ENCODE data around the gene LAMA2. TPM values are rescaled to one million over a fixed set of nuclear protein-coding genes. Genes with fewer than 3 reads are reported as not detected.

Gene LAMA2
- total and polyA plus RNA-seq, 2 of the 8 experiments (the other 6 are each of a cell fraction or from before 2014, with no cell fraction given), result 1.3 to 3.8 TPM

DNA sequence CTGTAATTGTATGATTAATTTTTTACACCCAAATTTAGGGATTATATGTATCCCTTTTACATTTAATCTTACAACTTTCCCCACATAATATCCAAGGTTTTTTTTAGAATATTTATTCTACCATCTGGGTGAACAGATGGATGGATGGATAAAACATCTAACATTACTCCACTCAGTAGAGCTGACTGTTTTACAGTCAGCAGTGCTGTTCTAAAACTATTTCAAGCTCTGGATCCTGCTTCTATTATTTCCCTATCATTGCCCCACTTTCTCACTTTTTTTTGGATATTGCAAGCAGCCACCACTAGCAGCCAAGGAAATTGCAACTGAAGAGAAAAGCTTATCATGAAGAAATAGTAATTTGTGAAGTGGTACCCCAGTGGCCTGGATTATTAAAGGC lies 653.3 kb downstream of the LAMA2 start:
- Histone ChIP-seq H3K23me2 (ENCODE audit: low read depth, low read length) (no peaks in the 10 kb centered on the region), H4K5ac (ENCODE audit: insufficient read length, low read depth, low read length) (no peak overlapping the region), H4K8ac (ENCODE audit: extremely low read depth, insufficient read depth, low read length) (no peak overlapping the region), H3K27ac (ENCODE audit: low read depth, low read length) (no peak overlapping the region), H4K20me1 (replicated peaks in 1 of 2; ENCODE audit: control insufficient read depth in 1 of 2, insufficient read depth in 2 of 2, low read length in 2 of 2) (no peaks in the 10 kb centered on the region), H3K9me3 (ENCODE audit: insufficient read depth in 2 of 2, low read depth in 1 of 2, low read length in 1 of 2) (no peaks in the 10 kb centered on the region), H2AFZ (ENCODE audit: low read length) (no peak overlapping the region), H2BK20ac (ENCODE audit: low read length) (no peak overlapping the region), H2BK120ac (replicated peaks; ENCODE audit: low read depth, low read length) (no peak overlapping the region), H3K4me3 (ENCODE audit: extremely low read depth in 1 of 4, insufficient read depth in 2 of 4, low read depth in 3 of 4, low read length in 4 of 4) (no peak overlapping the region), H3K4ac (replicated peaks; ENCODE audit: insufficient read length, low read depth, low read length) (no peak overlapping the region), H3K36me3 (ENCODE audit: control insufficient read depth in 2 of 4, insufficient read depth in 4 of 4, low read length in 3 of 4) (no peaks in the 10 kb centered on the region), H3K23ac (ENCODE audit: insufficient read length) (no peak overlapping the region), H3K14ac (ENCODE audit: insufficient read length) (no peak overlapping the region), H3K56ac (replicated peaks; ENCODE audit: insufficient read length, low read depth, low read length) (no peak overlapping the region), H2BK5ac (ENCODE audit: low read depth, low read length) (no peak overlapping the region), H3K27me3 (replicated peaks in 1 of 4; ENCODE audit: control insufficient read depth in 3 of 4, extremely low read depth in 1 of 4, insufficient read depth in 3 of 4, low read length in 3 of 4) (no peaks in the 10 kb centered on the region), H2AK5ac (ENCODE audit: low read depth, low read length) (no peak overlapping the region), H4K91ac (replicated peaks; ENCODE audit: insufficient read length, low read length) (no peak overlapping the region), H3K4me2 (ENCODE audit: insufficient read depth in 1 of 2, low read depth in 2 of 2, low read length in 2 of 2) (no peak overlapping the region), H3K18ac (ENCODE audit: extremely low read depth, low read length) (no peak overlapping the region), H3K79me2 (ENCODE audit: control insufficient read depth in 1 of 2, insufficient read depth in 2 of 2, low read length in 2 of 2) (no peaks in the 10 kb centered on the region), H3K9ac (replicated peaks in 1 of 4; ENCODE audit: extremely low read depth in 1 of 4, low read depth in 3 of 4, low read length in 3 of 4) (no peak overlapping the region), H3K79me1 (ENCODE audit: low read depth, low read length) (no peaks in the 10 kb centered on the region), H3K4me1 (replicated peaks in 1 of 4; ENCODE audit: control insufficient read depth in 3 of 4, insufficient read depth in 4 of 4, low read length in 3 of 4) (no peaks in the 10 kb centered on the region), H2BK12ac (ENCODE audit: low read depth, low read length) (no peak overlapping the region), H2BK15ac (ENCODE audit: low read length) (no peak overlapping the region)
- no peak for DNase-seq (ENCODE audit: low read depth in 1 of 2, low spot score in 2 of 2)
- ChIA-PET POLR2A (ENCODE audit: partially characterized antibody) (no interaction called here), CTCF (ENCODE audit: partially characterized antibody) (interaction anchor here (0.7 to 1.3 kb wide), 4 partner anchors 10 to 41 kb away, joined by 3 to 4 read pairs (median 3); no protein-coding TSS in a partner anchor)
- no peak for FAIRE-seq
- TF ChIP-seq ASH2L (IDR thresholded peaks at IDR 0.05; ENCODE audit: low read length), result no peak
- TF ChIP-seq TBP (IDR thresholded peaks at IDR 0.05; ENCODE audit: low read depth, low read length), result no peak
- no peak for TF ChIP-seq RXRA (IDR thresholded peaks at IDR 0.05; ENCODE audit: insufficient read depth, low read depth, low read length)
- TF ChIP-seq GTF2F1 (IDR thresholded peaks at IDR 0.05; ENCODE audit: borderline replicate concordance, low read depth, low read length), result no peak
- no peak for TF ChIP-seq NRF1 (IDR thresholded peaks at IDR 0.05; ENCODE audit: low read depth, low read length)
- TF ChIP-seq HDAC2 (IDR thresholded peaks at IDR 0.05; ENCODE audit: borderline replicate concordance in 1 of 2, low read depth in 2 of 2, low read length in 2 of 2), result no peak
- TF ChIP-seq, protein P1, sequence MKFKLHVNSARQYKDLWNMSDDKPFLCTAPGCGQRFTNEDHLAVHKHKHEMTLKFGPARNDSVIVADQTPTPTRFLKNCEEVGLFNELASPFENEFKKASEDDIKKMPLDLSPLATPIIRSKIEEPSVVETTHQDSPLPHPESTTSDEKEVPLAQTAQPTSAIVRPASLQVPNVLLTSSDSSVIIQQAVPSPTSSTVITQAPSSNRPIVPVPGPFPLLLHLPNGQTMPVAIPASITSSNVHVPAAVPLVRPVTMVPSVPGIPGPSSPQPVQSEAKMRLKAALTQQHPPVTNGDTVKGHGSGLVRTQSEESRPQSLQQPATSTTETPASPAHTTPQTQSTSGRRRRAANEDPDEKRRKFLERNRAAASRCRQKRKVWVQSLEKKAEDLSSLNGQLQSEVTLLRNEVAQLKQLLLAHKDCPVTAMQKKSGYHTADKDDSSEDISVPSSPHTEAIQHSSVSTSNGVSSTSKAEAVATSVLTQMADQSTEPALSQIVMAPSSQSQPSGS (IDR thresholded peaks at IDR 0.05; ENCODE audit: low read length), result no peak
- no peak for TF ChIP-seq CREB1 (IDR thresholded peaks at IDR 0.05)
- no peak for TF ChIP-seq SP2 (IDR thresholded peaks at IDR 0.05; ENCODE audit: low read length)
- no peak for TF ChIP-seq SIRT6 (IDR thresholded peaks at IDR 0.05; ENCODE audit: low read length)
- TF ChIP-seq CEBPB (IDR thresholded peaks at IDR 0.05; ENCODE audit: low read depth, low read length), result no peak
- TF ChIP-seq EGR1 (IDR thresholded peaks at IDR 0.05; ENCODE audit: borderline replicate concordance, low read depth, low read length), result no peak
- TF ChIP-seq TEAD4 (IDR thresholded peaks at IDR 0.05; ENCODE audit: low read depth, low read length), result no peak
- no peak for TF ChIP-seq KDM4A (IDR thresholded peaks at IDR 0.05; ENCODE audit: low read depth, low read length, severe bottlenecking)
